ENCODE measurements around the gene ZSCAN2.
"Not testable (repeated sequence)": the region's sequence is repeated elsewhere in the genome, so short reads cannot be mapped to it uniquely, and the experiment has no call there.

ZSCAN2 gene

DNA sequence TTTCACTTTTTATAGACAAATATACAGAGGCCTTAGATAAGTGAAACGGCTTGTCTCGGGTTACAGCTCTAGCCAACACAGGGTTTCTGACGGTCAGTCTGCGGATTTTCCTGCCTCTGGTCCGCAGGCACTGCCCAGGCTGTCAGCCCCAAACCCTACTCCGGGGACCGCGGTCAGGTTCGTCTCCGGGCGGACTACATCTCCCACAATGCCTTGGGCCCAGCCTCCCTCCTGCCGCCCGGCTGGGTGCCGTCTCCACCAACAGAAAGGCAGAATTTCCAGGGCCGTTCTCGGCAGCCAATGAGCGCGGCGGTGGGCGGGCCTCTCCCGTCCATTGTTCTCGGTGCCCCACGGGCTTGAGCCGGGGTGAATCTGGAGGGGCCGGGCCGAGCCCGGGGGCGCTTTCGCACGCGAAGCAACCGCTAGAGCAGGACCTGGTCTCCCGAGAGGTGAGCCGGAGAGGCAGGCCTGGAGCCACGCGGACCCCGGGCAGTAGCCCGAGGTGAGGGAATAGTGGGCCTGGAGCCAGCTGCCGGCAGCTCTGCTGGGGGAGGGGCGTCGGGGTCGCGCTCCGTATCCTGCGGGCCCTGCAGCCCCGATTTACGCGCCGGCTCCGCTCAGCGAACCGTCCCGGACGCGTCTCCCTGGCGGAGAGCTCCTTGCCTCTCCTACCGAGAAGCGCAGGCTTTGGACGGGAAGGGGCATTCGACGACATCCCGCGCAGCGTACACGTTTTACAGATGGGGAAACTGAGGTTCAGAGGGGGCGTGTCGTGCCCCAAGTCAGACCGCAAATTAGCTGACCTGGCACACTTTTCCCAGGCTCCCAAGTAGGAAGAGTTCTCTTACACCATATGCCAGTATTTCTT, at the start of gene ZSCAN2:
Gene ZSCAN2, plus strand, starts transcription at position 323 of the 868 bp plus-strand sequence. CDS start 2,919 bp downstream, outside the sequence.
- in situ Hi-C loops (cut with HindIII; ENCODE audit: low pct_ligation_motif_present, low sequenced_read_pairs) = no loop called here
- peak within 1 kb of the TSS; percentile 93 for H3K4me3 ChIP-seq (ENCODE audit: low read depth, low read length)
- peak within 1 kb of the TSS; percentile 78 for H3K27ac ChIP-seq
- TF ChIP-seq, protein P1, sequence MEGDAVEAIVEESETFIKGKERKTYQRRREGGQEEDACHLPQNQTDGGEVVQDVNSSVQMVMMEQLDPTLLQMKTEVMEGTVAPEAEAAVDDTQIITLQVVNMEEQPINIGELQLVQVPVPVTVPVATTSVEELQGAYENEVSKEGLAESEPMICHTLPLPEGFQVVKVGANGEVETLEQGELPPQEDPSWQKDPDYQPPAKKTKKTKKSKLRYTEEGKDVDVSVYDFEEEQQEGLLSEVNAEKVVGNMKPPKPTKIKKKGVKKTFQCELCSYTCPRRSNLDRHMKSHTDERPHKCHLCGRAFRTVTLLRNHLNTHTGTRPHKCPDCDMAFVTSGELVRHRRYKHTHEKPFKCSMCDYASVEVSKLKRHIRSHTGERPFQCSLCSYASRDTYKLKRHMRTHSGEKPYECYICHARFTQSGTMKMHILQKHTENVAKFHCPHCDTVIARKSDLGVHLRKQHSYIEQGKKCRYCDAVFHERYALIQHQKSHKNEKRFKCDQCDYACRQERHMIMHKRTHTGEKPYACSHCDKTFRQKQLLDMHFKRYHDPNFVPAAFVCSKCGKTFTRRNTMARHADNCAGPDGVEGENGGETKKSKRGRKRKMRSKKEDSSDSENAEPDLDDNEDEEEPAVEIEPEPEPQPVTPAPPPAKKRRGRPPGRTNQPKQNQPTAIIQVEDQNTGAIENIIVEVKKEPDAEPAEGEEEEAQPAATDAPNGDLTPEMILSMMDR (IDR thresholded peaks at IDR 0.05; ENCODE audit: low read depth, low read length, missing control alignments) = no peak
- H3K36me3 ChIP-seq (replicated peaks) = peaks cover 13% of the 10 kb centered on the region
- peak; percentile 95 for DNase-seq
- H3K27me3 ChIP-seq (replicated peaks) = no peaks in the 10 kb centered on the region

DNA sequence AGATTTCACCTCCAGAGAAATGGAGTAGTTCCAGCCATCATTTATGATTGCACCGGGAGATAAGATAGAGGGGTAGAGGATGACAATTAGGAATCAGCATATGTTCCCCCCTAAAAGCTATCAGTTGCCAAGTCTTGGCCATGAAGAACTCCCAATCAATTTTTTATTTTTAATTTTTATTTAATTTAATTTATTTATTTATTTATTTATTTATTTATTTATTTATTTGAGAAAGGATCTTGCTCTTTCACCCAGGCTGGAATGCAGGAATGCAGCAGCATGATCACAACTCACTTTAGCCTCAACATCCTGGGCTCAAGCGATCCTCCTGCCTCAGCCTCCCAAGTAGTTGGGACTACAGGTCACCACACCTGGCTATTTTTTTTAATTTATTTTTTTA, 49.2 kb upstream of the ZSCAN2 start:
- H3K27me3 ChIP-seq (replicated peaks); H3K4me3 ChIP-seq (ENCODE audit: low read depth, low read length); H3K36me3 ChIP-seq (replicated peaks); DNase-seq; in situ Hi-C loops (cut with HindIII; ENCODE audit: low pct_ligation_motif_present, low sequenced_read_pairs); H3K27ac ChIP-seq: not testable (repeated sequence)

DNA sequence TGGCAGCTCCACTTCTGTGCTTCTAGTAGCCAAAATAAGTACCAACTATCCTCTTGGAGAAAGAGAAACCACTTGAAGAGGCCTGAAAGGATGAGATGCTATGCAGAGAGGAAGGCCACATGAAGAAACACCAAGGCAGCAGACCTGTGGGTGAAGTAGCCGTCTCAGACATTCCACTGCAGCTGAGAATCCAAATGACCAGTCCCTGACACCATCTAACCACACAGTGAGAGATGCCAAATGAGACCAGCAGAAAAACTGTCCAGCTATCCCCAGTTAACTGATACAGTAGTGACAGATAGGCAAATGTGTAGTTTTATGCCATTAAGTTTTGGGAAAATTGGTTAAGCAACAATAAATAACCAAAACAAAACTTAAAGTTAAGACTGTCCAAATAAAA, 47.9 kb upstream of the ZSCAN2 start:
- peak; percentile 58 for DNase-seq
- H3K4me3 ChIP-seq (ENCODE audit: low read depth, low read length) = no peak overlapping the region
- no peaks in the 10 kb centered on the region for H3K36me3 ChIP-seq (replicated peaks)
- no peaks in the 10 kb centered on the region for H3K27me3 ChIP-seq (replicated peaks)
- in situ Hi-C loops (cut with HindIII; ENCODE audit: low pct_ligation_motif_present, low sequenced_read_pairs) = no loop called here
- TF ChIP-seq, protein P1 (IDR thresholded peaks at IDR 0.05; ENCODE audit: low read depth, low read length, missing control alignments) = no peak
- H3K27ac ChIP-seq = no peak overlapping the region

DNA sequence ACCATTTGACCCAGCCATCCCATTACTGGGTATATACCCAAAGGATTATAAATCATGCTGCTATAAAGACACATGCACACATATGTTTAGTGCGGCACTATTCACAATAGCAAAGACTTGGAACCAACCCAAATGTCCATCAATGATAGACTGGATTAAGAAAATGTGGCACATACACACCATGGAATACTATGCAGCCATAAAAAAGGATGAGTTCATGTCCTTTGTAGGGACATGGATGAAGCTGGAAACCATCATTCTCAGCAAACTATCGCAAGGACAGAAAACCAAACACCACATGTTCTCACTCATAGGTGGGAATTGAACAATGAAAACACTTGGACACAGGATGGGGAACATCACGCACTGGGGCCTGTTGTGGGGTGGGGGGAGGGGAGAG, 44.1 kb upstream of the ZSCAN2 start:
- DNase-seq; in situ Hi-C loops (cut with HindIII; ENCODE audit: low pct_ligation_motif_present, low sequenced_read_pairs); H3K36me3 ChIP-seq (replicated peaks); H3K4me3 ChIP-seq (ENCODE audit: low read depth, low read length); H3K27ac ChIP-seq; H3K27me3 ChIP-seq (replicated peaks): not testable (repeated sequence)

DNA sequence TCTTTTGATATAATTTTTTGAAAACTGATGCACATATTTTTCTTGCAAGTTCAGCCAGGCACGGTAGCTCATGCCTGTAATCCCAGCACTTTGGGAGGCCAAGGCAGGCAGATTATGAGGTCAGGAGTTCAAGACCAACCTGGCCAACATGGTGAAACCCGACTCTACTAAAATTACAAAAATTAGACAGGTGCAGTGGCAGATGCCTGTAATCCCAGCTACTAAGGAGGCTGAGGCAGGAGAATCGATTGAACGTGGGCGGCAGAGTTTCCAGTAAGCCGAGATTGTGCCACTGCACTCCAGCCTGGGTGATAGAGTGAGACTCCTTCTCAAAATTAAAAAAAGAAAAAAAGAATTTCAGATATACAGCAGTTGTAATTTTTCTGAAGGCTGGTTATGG, 32.8 kb upstream of the ZSCAN2 start:
- H3K27ac ChIP-seq; H3K27me3 ChIP-seq (replicated peaks); H3K36me3 ChIP-seq (replicated peaks); H3K4me3 ChIP-seq (ENCODE audit: low read depth, low read length); DNase-seq; in situ Hi-C loops (cut with HindIII; ENCODE audit: low pct_ligation_motif_present, low sequenced_read_pairs): not testable (repeated sequence)

DNA sequence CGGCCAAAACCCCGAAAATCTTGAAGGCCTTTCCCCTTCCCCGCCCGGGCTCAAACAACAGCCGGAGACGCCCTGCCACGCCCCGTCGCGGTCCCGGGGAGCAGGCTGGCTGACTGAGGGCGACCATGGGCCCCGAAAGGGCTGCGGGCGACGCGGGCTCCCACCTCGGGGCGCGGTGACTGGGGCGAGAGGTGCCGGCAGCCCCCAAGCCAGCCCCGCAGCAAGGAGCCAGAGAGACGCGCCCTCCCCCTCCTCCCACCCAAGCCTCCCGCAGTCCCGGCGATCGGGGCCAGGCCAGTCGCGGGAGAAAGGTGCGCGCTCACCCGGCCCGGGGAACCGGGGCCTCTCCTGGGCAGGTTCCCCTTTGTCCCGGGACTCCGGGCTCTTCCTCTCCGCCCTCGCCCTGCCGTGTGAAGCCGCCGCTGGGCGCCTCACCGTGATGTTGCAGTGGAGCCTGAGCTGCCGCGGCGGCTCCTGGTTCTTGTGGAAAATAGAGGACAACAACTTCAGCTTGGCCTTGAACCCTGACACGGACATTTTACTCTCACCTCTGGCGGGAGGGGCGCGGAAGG, 30.6 kb upstream of the ZSCAN2 start:
- no peaks in the 10 kb centered on the region for H3K27me3 ChIP-seq (replicated peaks)
- TF ChIP-seq, protein P1 (IDR thresholded peaks at IDR 0.05; ENCODE audit: low read depth, low read length, missing control alignments) = no peak
- no peaks in the 10 kb centered on the region for H3K36me3 ChIP-seq (replicated peaks)
- H3K27ac ChIP-seq = peak overlapping the region; percentile 19
- H3K4me3 ChIP-seq (ENCODE audit: low read depth, low read length) = peak overlapping the region; percentile 72
- in situ Hi-C loops (cut with HindIII; ENCODE audit: low pct_ligation_motif_present, low sequenced_read_pairs) = no loop called here
- no peak for DNase-seq

DNA sequence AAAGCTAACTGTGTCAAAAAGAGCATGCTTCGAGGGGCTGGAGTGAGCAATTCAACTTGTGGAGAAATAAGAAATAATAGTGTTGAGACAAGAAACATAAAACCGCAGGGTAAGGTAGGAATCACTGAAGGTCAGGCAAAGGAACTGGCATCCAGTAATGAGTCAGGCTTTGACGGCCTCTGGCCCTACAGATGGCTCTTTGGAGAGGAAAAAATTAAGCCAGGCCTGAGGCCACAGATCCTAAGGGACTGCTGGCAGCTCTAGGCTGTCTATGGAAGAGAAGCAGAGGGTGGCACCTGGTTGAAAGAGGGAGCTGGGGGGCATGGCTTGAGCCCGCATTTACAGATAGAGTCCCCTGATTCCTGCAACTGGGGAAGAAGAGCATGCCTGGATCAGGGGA, 28.6 kb upstream of the ZSCAN2 start:
- no peak for DNase-seq
- H3K4me3 ChIP-seq (ENCODE audit: low read depth, low read length) = no peak overlapping the region
- no peaks in the 10 kb centered on the region for H3K27me3 ChIP-seq (replicated peaks)
- in situ Hi-C loops (cut with HindIII; ENCODE audit: low pct_ligation_motif_present, low sequenced_read_pairs) = no loop called here
- TF ChIP-seq, protein P1 (IDR thresholded peaks at IDR 0.05; ENCODE audit: low read depth, low read length, missing control alignments) = no peak
- H3K27ac ChIP-seq = no peak overlapping the region
- no peaks in the 10 kb centered on the region for H3K36me3 ChIP-seq (replicated peaks)
